Smooth muscle cell of the brain vasculature (primary cell): ENCODE data around the gene STK4.

Experiments
- DNase-seq: peaks from one replicate; pipeline ENCODE4 v3.0.0-alpha.2; 2012; ENCODE audit warnings: low read depth, low spot score

The STK4 gene

GRCh38 chr20:44966030-44966961 lies at the start of gene STK4:
Gene STK4 (plus strand): TSS chr20:44966512. CDS start chr20:44966569, 57 bp downstream.
- peak; percentile 79 for DNase-seq

- DNase-seq, result no peak
Observed at GRCh38 chr20:44916586-44916985, 49.7 kb upstream of the STK4 start.

GRCh38 chr20:44917399-44917798 lies 48.9 kb upstream of the STK4 start:
- no peak for DNase-seq

GRCh38 chr20:44918342-44918741 lies 48.0 kb upstream of the STK4 start:
- no peak for DNase-seq

- no peak for DNase-seq
Observed at GRCh38 chr20:44918761-44919160, 47.6 kb upstream of the STK4 start.

GRCh38 chr20:44921447-44921846 lies 44.9 kb upstream of the STK4 start:
- DNase-seq, result no peak

- DNase-seq, result no peak
Observed at GRCh38 chr20:44924541-44924940, 41.8 kb upstream of the STK4 start.

- DNase-seq, result no peak
Observed at GRCh38 chr20:44928595-44928994, 37.7 kb upstream of the STK4 start.

GRCh38 chr20:44930517-44931168 lies 35.7 kb upstream of the STK4 start:
- no peak for DNase-seq

- DNase-seq, result no peak
Observed at GRCh38 chr20:44931911-44932310, 34.4 kb upstream of the STK4 start.

- no peak for DNase-seq
Observed at GRCh38 chr20:44932916-44933315, 33.4 kb upstream of the STK4 start.

GRCh38 chr20:44936510-44936909 lies 29.8 kb upstream of the STK4 start:
- no peak for DNase-seq

- no peak for DNase-seq
Observed at GRCh38 chr20:44938637-44939036, 27.7 kb upstream of the STK4 start.

- DNase-seq, result no peak
Observed at GRCh38 chr20:44941120-44941691, 25.1 kb upstream of the STK4 start.

- DNase-seq, result no peak
Observed at GRCh38 chr20:44942264-44942973, 23.9 kb upstream of the STK4 start.

- DNase-seq, result no peak
Observed at GRCh38 chr20:44943828-44944227, 22.5 kb upstream of the STK4 start.

GRCh38 chr20:44945261-44945660 lies 21.1 kb upstream of the STK4 start:
- DNase-seq, result no peak

- no peak for DNase-seq
Observed at GRCh38 chr20:44946271-44946852, 19.9 kb upstream of the STK4 start.

GRCh38 chr20:44948107-44948506 lies 18.2 kb upstream of the STK4 start:
- no peak for DNase-seq

GRCh38 chr20:44948513-44948912 lies 17.8 kb upstream of the STK4 start:
- no peak for DNase-seq

- DNase-seq, result no peak
Observed at GRCh38 chr20:44950368-44950767, 15.9 kb upstream of the STK4 start.

GRCh38 chr20:44952731-44953130 lies 13.6 kb upstream of the STK4 start:
- no peak for DNase-seq
